Measurements from ENCODE around the gene METRNL. TPM values are rescaled to one million over a fixed set of nuclear protein-coding genes. Genes with fewer than 3 reads are reported as not detected.
"Not testable (repeated sequence)": the region's sequence is repeated elsewhere in the genome, so short reads cannot be mapped to it uniquely, and the experiment has no call there.

The METRNL gene
- total RNA-seq, 1 donor from 2014 or later: 10.3 TPM

- intact Hi-C loops (cut with micrococcal nuclease): no loop called here
Observed at GRCh38 chr17:83118071-83118841, 38.8 kb downstream of the METRNL start.

DNA sequence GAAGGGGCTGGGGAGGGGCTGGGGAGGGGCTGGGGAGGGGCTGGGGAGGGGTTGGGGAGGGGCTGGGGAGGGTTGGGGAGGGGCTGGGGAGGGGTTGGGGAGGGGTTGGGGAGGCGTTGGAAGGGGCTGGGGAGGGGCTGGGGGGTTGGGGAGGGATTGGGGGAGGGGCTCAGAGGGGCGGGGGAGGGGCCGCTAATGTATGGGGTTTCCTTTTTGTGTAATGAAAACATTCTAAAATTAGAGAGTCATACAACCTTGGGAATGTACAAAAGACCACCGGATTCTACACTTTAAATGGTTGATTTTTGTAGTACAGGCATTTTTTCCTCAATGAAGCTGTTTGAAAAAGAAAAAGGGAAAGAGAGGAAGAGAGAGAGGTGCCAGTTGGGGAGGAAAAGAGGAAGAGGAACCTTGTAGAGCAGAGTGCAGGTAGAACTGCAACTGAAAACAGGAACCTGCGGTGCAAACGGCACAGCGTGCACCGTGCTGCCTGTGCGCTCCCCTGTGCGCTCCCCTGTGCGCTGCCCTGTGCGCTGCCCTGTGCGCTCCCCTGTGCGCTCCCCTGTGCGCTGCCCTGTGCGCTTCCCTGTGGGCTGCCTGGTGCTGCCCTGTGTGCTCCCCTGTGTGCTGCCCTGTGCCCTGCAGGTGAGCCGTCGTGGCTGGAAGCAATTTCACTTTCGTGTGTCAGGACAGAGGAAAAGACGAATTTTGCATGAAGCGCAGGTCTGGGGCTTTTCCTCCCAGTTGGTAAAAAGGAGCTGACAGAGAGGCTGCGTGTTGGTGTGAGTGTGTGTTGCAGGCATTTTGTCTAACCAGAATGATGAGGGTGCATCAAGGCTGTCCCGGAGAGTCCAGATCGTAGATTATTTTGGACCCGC, 40.8 kb downstream of the METRNL start:
- intact Hi-C loops (cut with micrococcal nuclease): no loop called here

- intact Hi-C loops (cut with micrococcal nuclease): not testable (repeated sequence)
Observed at GRCh38 chr17:83121473-83121872, 42.1 kb downstream of the METRNL start.

DNA sequence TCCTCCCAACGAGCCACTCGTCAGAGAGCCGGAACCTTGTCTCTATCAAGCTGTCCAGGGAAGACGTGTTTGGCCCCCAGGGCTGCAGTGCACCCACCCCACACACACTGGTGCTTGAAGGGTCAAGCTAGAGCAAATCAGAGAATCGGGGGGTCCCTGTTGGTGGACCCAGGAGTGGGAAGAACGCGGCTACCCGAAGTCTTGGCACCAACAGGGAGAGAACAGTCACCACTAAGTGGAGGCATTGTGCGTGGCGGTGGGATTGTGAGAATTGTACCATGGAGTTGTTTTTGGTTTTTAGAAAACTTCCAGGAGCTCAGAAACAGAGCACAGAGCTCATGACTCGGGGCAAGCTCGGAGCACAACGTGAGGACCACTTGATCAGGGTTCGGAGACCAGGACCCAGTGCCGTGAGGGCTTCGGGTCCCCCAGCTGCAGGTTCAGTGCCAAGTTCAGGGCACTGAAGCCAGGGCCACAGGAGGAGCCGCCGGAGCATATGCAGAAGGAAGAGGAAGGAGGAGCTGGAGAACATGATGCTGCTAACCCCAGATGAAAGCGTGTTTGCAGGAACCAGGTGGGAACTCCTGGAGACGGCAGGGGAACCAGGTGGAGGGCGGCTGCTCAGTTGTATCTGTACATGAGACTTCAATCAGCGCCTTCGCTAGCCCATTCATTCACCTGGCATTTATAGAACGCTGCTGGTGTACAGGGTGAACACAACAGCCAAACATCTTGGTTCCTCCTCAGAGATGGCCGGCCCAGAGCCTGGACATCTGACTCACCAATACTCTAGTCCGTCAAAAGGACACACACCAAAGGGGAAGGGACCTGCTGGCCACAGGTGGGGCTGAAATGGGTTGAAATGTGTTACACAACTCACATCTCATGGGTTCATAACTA, 42.8 kb downstream of the METRNL start:
- intact Hi-C loops (cut with micrococcal nuclease): no loop called here

GRCh38 chr17:83122834-83123233, 43.4 kb downstream of the METRNL start:
- intact Hi-C loops (cut with micrococcal nuclease): no loop called here

GRCh38 chr17:83123896-83124801, 44.7 kb downstream of the METRNL start:
- intact Hi-C loops (cut with micrococcal nuclease): no loop called here

- intact Hi-C loops (cut with micrococcal nuclease): no loop called here
Observed at GRCh38 chr17:83124871-83125514, 45.6 kb downstream of the METRNL start.

- intact Hi-C loops (cut with micrococcal nuclease): no loop called here
Observed at GRCh38 chr17:83125515-83126274, 46.3 kb downstream of the METRNL start.

DNA sequence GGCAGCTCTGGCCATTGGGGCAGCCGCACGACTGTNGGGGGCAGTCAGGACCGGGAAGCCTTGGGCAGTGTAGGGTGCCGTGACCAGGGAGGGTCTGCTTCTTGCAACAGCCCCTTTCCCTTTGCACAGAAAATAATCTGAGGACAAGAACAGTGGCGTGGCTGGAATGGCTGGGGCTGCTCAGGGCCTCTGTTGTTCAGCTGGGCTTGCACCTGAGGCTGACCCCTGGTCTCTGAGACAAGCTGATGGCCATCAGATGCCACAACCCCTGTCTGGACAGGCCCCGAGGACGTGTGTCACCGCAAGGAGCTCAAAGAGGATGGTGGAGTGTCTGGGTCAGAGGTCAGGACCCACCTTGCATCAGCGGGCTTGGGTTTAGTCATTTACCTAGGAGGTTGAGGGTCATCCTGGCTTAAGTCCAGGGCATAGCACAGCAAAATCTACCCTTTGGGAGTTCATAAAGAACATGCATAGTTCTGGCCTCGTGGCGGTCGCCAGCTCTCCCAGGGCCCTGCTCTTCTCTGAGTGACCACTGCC, 46.9 kb downstream of the METRNL start:
- intact Hi-C loops (cut with micrococcal nuclease): no loop called here

DNA sequence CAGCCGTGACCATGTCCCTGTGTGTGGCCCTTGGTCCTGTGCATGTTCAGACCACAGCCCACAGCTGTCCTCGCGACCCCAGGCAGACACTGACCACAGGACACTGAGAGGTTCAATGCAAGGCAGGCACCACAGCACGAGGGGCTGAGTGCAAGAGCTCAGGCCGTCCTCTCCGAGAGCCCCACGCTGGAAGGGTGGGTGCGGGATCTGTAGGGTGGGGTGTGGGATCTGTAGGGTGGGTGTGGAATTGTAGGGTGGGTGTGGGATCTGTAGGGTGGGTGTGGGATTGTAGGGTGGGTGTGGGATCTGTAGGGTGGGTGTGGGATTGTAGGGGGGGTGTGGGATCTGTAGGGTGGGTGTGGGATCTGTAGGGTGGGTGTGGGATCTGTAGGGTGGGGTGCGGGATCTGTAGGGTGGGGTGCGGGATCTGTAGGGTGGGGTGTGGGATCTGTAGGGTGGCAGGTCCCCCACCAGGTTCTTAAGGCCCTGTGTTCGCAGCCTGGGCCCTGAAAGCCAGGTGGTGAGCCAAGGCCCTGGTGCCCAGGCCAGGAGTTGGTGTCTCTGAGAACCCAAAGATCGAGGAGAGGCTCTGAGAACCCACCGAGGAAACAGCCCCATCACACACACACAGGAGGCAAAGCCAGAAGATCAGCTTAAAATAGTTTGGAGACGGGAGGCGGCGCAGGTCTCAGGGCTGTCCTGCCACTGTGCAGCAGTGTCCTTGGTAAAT, 48.2 kb downstream of the METRNL start:
- intact Hi-C loops (cut with micrococcal nuclease): no loop called here

- intact Hi-C loops (cut with micrococcal nuclease): no loop called here
Observed at GRCh38 chr17:83128306-83129240, 49.2 kb downstream of the METRNL start.

- intact Hi-C loops (cut with micrococcal nuclease): no loop called here
Observed at GRCh38 chr17:83129676-83130075, 50.3 kb downstream of the METRNL start.

DNA sequence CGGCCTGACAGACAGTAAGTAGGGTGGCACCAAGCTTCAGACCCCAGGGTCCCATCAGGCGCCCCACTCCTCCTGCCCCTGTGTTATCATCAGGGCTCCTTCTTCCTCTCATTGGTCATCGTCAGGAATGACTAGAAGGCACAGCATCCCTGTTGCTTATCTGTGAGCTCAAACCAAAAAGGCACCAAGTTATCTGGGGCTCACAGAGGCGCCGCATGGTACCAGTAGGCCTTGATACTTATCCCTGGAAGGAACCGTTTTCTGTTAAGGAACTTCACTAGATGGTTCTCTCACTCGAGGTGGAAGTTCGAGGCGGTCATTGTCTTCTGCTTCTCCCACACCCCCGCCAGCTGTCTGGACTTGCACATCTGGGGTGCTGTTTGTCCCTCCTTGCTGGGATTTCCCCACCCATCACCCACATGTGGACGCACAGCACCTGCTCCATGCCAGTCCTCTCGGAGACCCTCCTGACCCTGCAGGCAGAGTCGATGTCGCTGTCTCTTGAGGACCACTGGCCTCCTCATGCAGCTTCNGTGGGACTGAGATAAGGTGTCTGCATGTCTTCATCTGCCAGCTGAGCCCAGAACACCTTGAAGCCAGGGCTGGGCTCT, 52.1 kb downstream of the METRNL start:
- intact Hi-C loops (cut with micrococcal nuclease): no loop called here

GRCh38 chr17:83132251-83133081, 53.1 kb downstream of the METRNL start:
- intact Hi-C loops (cut with micrococcal nuclease): no loop called here

DNA sequence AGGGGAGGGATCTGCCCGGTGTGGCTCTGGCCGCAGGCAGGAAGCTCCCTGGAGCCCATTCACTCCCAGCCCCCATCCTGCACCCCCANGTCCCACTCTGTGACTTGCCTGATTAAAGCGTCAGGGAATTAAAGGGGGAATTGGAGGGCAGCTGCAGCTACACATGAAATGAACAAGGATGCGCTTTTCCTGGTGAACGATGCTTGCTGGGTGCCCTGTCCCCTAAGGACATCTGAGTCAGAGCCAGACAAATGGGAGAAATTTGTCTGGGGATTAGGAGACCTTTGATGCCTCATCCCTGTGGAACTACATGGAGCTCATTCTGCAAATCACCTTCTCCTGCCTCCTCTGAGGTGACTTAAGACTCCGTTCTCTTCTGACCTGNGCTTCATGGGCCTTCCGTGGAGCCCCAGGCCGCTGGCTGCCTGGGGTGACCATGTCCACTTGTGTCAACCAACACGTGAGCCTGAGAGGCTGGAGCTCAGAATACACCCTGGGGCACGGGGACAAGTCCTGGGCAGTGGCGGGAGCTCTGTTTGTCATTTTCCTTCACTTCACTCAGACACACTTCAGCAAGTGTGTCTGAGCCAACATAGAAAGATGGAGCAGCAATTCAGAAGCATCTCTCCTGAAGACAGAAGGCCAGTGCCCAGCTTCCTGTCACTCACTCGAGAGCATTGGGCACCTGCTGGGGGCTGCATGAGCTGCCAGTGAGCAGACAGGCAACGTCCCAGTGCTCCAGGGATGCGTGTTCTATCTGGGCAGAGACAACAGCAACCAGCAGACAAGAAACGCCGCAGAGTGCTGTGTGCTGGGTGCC, 54.1 kb downstream of the METRNL start:
- intact Hi-C loops (cut with micrococcal nuclease): no loop called here
